Neural cell (in vitro differentiated cells): ENCODE results near the gene FGL2. TPM values are rescaled to one million over a fixed set of nuclear protein-coding genes. Genes with fewer than 3 reads are reported as not detected.

Experiments
- H2AFZ ChIP-seq: fragments of 200-600, 300-800 bp; sonication (generic), shearing (Covaris generic); 2 replicates; pipeline ENCODE4 v1.6.0; 2014; ENCODE audit warnings: low read depth, mild to moderate bottlenecking, antibody characterized with exemption, low read length, moderate library complexity
- H3F3A ChIP-seq: fragments of 200-600 bp; shearing (Covaris generic); 2 replicates; pipeline ENCODE4 v1.6.1; 2016; ENCODE audit warnings: mild to moderate bottlenecking, moderate library complexity, mixed read lengths, antibody characterized with exemption, low read length; ENCODE audit not compliant: insufficient read depth, poor library complexity, severe bottlenecking
- H3K27ac ChIP-seq: fragments of 200-600, 300-800 bp; sonication (generic), shearing (Covaris generic); 2 replicates; pipeline ENCODE4 v1.5.1; 2014; ENCODE audit warnings: mild to moderate bottlenecking, low read length, moderate library complexity
- H3K27me3 ChIP-seq: fragments of 300-800, 200-600 bp; sonication (generic), shearing (Covaris generic); 2 replicates; pipeline ENCODE4 v1.6.0; 2014; ENCODE audit warnings: mild to moderate bottlenecking, low read depth, low read length, moderate library complexity; ENCODE audit not compliant: insufficient read depth
- H3K36me3 ChIP-seq: fragments of 300-800, 200-600 bp; sonication (generic), shearing (Covaris generic); 2 replicates; pipeline ENCODE4 v1.5.1; 2014; ENCODE audit warnings: mild to moderate bottlenecking, antibody characterized with exemption, low read length, moderate library complexity; ENCODE audit not compliant: insufficient read depth
- H3K4me2 ChIP-seq: fragments of 300-800, 200-600 bp; sonication (generic), shearing (Covaris generic); 2 replicates; pipeline ENCODE4 v1.6.0; 2014; ENCODE audit warnings: mild to moderate bottlenecking, low read length
- H3K4me3 ChIP-seq: fragments of 300-800, 200-600 bp; sonication (generic), shearing (Covaris generic); 2 replicates; pipeline ENCODE4 v1.5.1; 2014; ENCODE audit warnings: mild to moderate bottlenecking, low read length, moderate library complexity
- H3K79me2 ChIP-seq: fragments of 200-600 bp; shearing (Covaris generic); replicated peaks from 2 replicates; pipeline ENCODE4 v1.6.0; 2014; ENCODE audit warnings: mild to moderate bottlenecking, low read length, moderate library complexity; ENCODE audit not compliant: insufficient read depth
- H3K9ac ChIP-seq: fragments of 300-800, 200-600 bp; sonication (generic), shearing (Covaris generic); 2 replicates; pipeline ENCODE4 v1.6.1; 2016; ENCODE audit warnings: mild to moderate bottlenecking, low read length, mixed read lengths
- H3K9me2 ChIP-seq: fragments of 200-600 bp; shearing (Covaris generic); 2 replicates; pipeline ENCODE4 v1.6.1; 2016; ENCODE audit warnings: mild to moderate bottlenecking, low read length, mixed read lengths; ENCODE audit not compliant: insufficient read depth
- H3K9me3 ChIP-seq: fragments of 200-600, 300-800 bp; sonication (generic), shearing (Covaris generic); 2 replicates; pipeline ENCODE4 v1.6.1; 2016; ENCODE audit warnings: mild to moderate bottlenecking, mixed run types, low read length, moderate library complexity, mixed read lengths
- H4K20me1 ChIP-seq: fragments of 200-600 bp; shearing (Covaris generic); 2 replicates; pipeline ENCODE4 v1.6.1; 2016; ENCODE audit warnings: mild to moderate bottlenecking, mixed run types; ENCODE audit not compliant: insufficient read depth
- EP300 ChIP-seq: fragments of 450-650 bp; conservative IDR thresholded peaks from 2 replicates; pipeline ENCODE4 v1.6.1; 2014; ENCODE audit warnings: antibody characterized with exemption, mild to moderate bottlenecking, moderate library complexity; ENCODE audit not compliant: poor library complexity, severe bottlenecking
- EZH2 ChIP-seq: fragments of 200-600, 300-800 bp; shearing (Covaris generic), sonication (generic); IDR thresholded peaks from 2 replicates; pipeline ENCODE4 v1.6.1; 2014; ENCODE audit warnings: antibody characterized with exemption, low read length, borderline replicate concordance, mild to moderate bottlenecking; ENCODE audit not compliant: insufficient read depth, poor library complexity, severe bottlenecking
- MXI1 ChIP-seq: fragments of 450-650 bp; conservative IDR thresholded peaks from 2 replicates; pipeline ENCODE4 v1.6.1; 2014; ENCODE audit warnings: antibody characterized with exemption, mild to moderate bottlenecking; ENCODE audit not compliant: poor library complexity, severe bottlenecking
- POLR2AphosphoS5 ChIP-seq: IDR thresholded peaks from 2 replicates; pipeline ENCODE4 v1.6.1; 2012
- RAD21 ChIP-seq: fragments of 450-650 bp; conservative IDR thresholded peaks from 2 replicates; pipeline ENCODE4 v1.6.1; 2014; ENCODE audit warnings: antibody characterized with exemption, mild to moderate bottlenecking, moderate library complexity
- SMC3 ChIP-seq: fragments of 450-650 bp; conservative IDR thresholded peaks from 2 replicates; pipeline ENCODE4 v1.6.1; 2014; ENCODE audit warnings: antibody characterized with exemption, mild to moderate bottlenecking, moderate library complexity; ENCODE audit not compliant: poor library complexity
- TAF1 ChIP-seq: IDR thresholded peaks from 2 replicates; pipeline ENCODE4 v1.6.1; 2012; ENCODE audit warnings: low read depth
- polyA plus RNA-seq: library from polyadenylated mRNA; depleted of rRNA; stranded (reverse); fragments of >200 nt; gene quantifications from 2 replicates; pipeline ENCODE4 v1.2.3, GENCODE V29; 2014
- TF ChIP-seq, protein P1 (sequence below): IDR thresholded peaks from 2 replicates; pipeline ENCODE4 v1.6.1; 2012; ENCODE audit warnings: borderline replicate concordance
- TF ChIP-seq, protein P2 (sequence below): fragments of 450-650 bp; IDR thresholded peaks from 2 replicates; pipeline ENCODE4 v1.5.1; 2014; ENCODE audit warnings: antibody characterized with exemption, mild to moderate bottlenecking, moderate library complexity; ENCODE audit not compliant: poor library complexity, severe bottlenecking

FGL2 gene
- polyA plus RNA-seq, 1 donor from 2014 or later = 0.22 TPM

- no peak for TF ChIP-seq EZH2
- Histone ChIP-seq H2AFZ (no peak overlapping the region), H3K27ac (no peak overlapping the region), H3K79me2 (no peaks in the 10 kb centered on the region), H4K20me1 (no peaks in the 10 kb centered on the region), H3K9ac (no peak overlapping the region), H3K4me3 (no peak overlapping the region), H3F3A (no peaks in the 10 kb centered on the region), H3K9me2 (no peaks in the 10 kb centered on the region), H3K4me2 (no peak overlapping the region), H3K9me3 (no peaks in the 10 kb centered on the region), H3K36me3 (no peaks in the 10 kb centered on the region), H3K27me3 (no peaks in the 10 kb centered on the region)
These were observed 26.8 kb upstream of the FGL2 start for GRCh38 chr7:77226357-77226839.

- Histone ChIP-seq H3K9me3 (no peaks in the 10 kb centered on the region), H3K36me3 (no peaks in the 10 kb centered on the region), H3K9ac (no peak overlapping the region)
These were observed 23.6 kb upstream of the FGL2 start for GRCh38 chr7:77223261-77223660.

More at GRCh38 chr7:77223261-77223660, 23.6 kb upstream of the FGL2 start:
- Histone ChIP-seq H3K79me2 (no peaks in the 10 kb centered on the region), H3K27ac (no peak overlapping the region), H4K20me1 (no peaks in the 10 kb centered on the region), H3K4me2 (no peak overlapping the region), H3K9me2 (no peaks in the 10 kb centered on the region), H3K4me3 (no peak overlapping the region), H2AFZ (no peak overlapping the region), H3F3A (no peaks in the 10 kb centered on the region), H3K27me3 (no peaks in the 10 kb centered on the region)
- TF ChIP-seq RAD21 (no peak), MXI1 (no peak), EP300 (no peak), SMC3 (no peak), POLR2AphosphoS5 (no peak), EZH2 (no peak), TAF1 (no peak)
- TF ChIP-seq, protein P1, sequence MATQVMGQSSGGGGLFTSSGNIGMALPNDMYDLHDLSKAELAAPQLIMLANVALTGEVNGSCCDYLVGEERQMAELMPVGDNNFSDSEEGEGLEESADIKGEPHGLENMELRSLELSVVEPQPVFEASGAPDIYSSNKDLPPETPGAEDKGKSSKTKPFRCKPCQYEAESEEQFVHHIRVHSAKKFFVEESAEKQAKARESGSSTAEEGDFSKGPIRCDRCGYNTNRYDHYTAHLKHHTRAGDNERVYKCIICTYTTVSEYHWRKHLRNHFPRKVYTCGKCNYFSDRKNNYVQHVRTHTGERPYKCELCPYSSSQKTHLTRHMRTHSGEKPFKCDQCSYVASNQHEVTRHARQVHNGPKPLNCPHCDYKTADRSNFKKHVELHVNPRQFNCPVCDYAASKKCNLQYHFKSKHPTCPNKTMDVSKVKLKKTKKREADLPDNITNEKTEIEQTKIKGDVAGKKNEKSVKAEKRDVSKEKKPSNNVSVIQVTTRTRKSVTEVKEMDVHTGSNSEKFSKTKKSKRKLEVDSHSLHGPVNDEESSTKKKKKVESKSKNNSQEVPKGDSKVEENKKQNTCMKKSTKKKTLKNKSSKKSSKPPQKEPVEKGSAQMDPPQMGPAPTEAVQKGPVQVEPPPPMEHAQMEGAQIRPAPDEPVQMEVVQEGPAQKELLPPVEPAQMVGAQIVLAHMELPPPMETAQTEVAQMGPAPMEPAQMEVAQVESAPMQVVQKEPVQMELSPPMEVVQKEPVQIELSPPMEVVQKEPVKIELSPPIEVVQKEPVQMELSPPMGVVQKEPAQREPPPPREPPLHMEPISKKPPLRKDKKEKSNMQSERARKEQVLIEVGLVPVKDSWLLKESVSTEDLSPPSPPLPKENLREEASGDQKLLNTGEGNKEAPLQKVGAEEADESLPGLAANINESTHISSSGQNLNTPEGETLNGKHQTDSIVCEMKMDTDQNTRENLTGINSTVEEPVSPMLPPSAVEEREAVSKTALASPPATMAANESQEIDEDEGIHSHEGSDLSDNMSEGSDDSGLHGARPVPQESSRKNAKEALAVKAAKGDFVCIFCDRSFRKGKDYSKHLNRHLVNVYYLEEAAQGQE = no peak
- TF ChIP-seq, protein P2, sequence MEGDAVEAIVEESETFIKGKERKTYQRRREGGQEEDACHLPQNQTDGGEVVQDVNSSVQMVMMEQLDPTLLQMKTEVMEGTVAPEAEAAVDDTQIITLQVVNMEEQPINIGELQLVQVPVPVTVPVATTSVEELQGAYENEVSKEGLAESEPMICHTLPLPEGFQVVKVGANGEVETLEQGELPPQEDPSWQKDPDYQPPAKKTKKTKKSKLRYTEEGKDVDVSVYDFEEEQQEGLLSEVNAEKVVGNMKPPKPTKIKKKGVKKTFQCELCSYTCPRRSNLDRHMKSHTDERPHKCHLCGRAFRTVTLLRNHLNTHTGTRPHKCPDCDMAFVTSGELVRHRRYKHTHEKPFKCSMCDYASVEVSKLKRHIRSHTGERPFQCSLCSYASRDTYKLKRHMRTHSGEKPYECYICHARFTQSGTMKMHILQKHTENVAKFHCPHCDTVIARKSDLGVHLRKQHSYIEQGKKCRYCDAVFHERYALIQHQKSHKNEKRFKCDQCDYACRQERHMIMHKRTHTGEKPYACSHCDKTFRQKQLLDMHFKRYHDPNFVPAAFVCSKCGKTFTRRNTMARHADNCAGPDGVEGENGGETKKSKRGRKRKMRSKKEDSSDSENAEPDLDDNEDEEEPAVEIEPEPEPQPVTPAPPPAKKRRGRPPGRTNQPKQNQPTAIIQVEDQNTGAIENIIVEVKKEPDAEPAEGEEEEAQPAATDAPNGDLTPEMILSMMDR = no peak
